ENCODE measurements around the gene SP6.
A peak's percentile ranks its signal among the peaks of the same experiment; 100 is the strongest.

SP6 gene

GRCh38 chr17:47879776-47880454 is 29.0 kb upstream of the SP6 start:
- FAIRE-seq (peak; percentile 71), DNase-seq (ENCODE audit: insufficient read length, low spot score) (no peak)

GRCh38 chr17:47879028-47879585 is 28.1 kb upstream of the SP6 start:
- no peak for DNase-seq (ENCODE audit: insufficient read length, low spot score)
- FAIRE-seq: peak; percentile 95

- FAIRE-seq: no peak
- DNase-seq (ENCODE audit: insufficient read length, low spot score): no peak
These were observed 27.5 kb upstream of the SP6 start for GRCh38 chr17:47878203-47879027.

DNA sequence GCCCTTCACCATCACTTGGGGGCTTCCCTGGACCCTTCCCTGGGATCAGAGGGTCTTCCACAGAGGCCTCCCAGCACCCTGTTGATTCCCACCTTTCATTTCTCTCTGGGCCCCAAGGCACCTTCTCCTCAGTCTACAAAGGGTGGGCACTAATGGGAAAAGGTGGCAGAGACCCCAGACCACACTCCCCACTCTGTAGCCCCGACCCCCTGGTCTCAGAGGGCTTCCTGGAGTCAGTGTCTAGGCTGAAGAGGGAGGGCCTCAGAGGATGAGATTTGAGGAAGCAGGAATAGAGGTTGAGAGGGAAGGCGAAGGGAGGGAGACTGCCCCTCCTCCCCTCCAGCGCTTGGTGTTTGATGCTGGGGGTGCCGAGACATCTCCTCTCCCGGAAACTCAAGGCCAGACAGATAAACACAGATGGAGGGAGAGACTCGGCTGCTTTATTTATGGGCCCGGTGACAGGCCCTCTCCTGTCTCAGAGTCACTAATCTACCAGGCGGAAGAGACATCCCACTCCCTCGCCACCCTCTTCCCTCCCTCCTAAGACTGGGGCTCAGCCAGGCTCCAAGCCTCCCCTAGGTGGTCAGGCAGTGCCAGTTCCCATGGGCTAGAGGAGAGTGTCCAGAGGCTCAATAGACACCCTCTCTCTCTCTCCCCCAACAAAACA is 26.5 kb upstream of the SP6 start:
- FAIRE-seq (no peak), DNase-seq (ENCODE audit: insufficient read length, low spot score) (no peak)

DNA sequence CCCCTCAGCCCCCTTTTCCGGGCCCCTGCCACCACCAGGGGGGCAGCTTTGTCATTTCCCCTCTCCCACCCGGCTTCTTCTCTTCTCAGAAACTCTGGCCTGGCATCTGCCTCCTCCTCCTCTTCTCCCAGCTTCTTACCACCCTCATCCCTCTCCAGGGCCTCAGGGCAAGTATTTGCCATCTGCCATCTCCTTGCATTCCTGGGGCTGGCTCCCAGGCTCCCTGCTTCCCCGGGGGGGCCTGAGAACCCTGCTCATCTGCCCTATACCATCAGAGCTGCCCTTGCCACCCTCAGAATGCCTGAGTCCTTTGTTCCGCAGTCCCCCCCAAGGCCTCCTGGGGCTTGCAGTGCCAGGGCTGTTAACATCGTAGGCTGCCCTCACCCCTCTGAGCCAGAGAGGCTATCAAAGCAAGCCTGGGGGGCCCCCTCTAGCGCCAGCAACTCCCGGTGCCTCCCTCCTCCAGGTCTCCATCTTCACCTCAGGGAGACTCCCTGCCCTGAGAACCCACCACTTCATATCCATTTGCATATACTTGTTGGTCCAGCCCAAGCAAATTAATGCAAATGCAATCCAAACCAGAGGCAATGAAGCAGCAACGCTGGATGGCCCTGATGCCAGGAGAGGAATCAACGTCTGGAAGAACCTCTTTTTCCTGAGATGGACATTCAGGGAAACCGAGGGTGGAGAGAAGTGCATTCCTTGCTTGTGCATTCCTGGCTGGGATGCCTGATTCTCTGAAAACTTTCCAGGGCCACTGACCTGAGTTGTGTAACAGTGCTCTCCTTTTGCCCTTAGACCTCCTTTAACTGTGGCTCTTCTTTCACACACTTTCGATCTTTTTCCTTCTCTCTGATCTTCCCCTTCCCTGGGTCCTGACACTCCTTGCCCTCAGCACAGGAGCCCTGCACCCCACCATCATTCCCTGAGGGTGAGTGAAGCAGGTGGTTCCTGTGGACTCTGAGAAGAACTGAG is 24.3 kb upstream of the SP6 start:
- peak; percentile 94 for FAIRE-seq
- DNase-seq (ENCODE audit: insufficient read length, low spot score): peak; percentile 59

- FAIRE-seq: no peak
- no peak for DNase-seq (ENCODE audit: insufficient read length, low spot score)
These were observed 22.5 kb upstream of the SP6 start for GRCh38 chr17:47873200-47874090.

- DNase-seq (ENCODE audit: insufficient read length, low spot score): no peak
- no peak for FAIRE-seq
These were observed 21.7 kb upstream of the SP6 start for GRCh38 chr17:47872651-47873161.

DNA sequence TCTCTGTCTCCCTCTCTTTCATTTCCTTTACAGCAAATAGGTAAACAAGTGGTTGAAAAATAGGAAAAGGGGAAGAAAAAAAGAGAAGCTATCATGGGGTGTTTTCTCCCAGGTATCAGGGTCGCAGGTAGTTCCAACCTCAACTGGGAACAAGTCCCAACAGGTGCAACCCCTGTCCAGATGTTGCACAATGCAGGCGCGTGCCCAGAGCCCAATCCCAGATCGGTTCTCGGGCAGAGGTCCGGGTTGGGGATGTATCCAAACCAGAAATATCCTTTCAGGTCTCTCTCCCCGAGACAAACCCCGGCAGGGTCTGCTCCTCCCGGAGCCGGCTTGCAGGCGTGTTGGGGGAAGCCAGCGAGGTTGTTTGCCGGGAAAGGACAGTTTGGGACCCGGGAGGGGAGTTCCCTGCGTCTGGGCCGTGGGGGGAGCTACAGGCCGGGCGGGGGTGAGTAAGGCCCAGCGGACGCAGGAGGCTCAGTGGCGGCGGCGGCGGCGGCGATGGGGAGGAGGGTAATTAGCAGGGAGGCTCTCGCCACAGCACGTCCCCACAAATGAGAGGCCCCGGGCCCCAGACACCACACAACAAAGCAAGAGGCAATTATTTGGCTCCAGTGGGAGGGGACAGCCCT is 21.2 kb upstream of the SP6 start:
- DNase-seq (ENCODE audit: insufficient read length, low spot score) (no peak), FAIRE-seq (no peak)

DNA sequence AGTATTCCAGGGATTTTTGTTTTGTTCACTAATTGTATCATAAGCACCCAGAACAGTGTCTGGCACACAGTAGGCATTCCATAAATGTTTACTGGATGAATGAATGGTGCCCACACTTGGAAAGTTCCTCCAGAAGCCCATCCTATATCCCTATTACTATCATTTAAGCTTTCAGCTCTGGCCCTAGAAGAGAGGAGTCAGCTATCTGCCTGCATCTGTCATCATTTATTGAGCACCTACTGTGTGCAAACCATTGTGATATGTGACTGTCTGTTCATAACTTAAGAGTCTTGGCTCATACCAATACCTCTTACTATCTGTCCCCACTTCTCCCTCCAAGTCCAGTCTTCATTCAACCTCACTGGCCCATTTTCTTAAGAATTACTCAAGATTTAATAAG is 20.1 kb upstream of the SP6 start:
- DNase-seq (ENCODE audit: insufficient read length, low spot score) (no peak), FAIRE-seq (no peak)

- no peak for DNase-seq (ENCODE audit: insufficient read length, low spot score)
- peak; percentile 68 for FAIRE-seq
These were observed 19.1 kb upstream of the SP6 start for GRCh38 chr17:47870056-47870455.

GRCh38 chr17:47869114-47869513 is 18.2 kb upstream of the SP6 start:
- FAIRE-seq (no peak), DNase-seq (ENCODE audit: insufficient read length, low spot score) (no peak)

- peak; percentile 70 for FAIRE-seq
- no peak for DNase-seq (ENCODE audit: insufficient read length, low spot score)
These were observed 17.0 kb upstream of the SP6 start for GRCh38 chr17:47867813-47868533.

DNA sequence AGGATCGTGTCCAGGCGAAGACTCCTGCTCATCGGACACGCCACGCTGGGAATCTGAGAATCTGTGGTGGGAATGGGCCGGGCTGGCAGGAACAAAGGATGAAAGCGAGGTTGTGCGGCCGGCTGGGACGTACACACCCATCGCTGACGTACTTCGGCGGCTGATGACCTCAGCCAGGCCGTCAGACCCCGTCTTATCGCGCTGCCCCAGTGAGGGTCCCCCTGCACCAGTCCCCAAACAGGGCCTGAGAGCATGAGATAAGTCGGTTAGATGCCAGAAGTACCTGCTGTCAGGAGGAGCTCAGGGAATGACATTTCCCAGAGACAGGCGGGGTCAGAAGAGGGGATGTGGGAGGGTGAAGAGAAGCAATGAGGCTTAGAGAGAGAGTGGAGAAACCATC is 16.0 kb upstream of the SP6 start:
- peak; percentile 72 for FAIRE-seq
- DNase-seq (ENCODE audit: insufficient read length, low spot score): no peak

- peak; percentile 48 for FAIRE-seq
- DNase-seq (ENCODE audit: insufficient read length, low spot score): no peak
These were observed 13.8 kb upstream of the SP6 start for GRCh38 chr17:47864791-47865216.

DNA sequence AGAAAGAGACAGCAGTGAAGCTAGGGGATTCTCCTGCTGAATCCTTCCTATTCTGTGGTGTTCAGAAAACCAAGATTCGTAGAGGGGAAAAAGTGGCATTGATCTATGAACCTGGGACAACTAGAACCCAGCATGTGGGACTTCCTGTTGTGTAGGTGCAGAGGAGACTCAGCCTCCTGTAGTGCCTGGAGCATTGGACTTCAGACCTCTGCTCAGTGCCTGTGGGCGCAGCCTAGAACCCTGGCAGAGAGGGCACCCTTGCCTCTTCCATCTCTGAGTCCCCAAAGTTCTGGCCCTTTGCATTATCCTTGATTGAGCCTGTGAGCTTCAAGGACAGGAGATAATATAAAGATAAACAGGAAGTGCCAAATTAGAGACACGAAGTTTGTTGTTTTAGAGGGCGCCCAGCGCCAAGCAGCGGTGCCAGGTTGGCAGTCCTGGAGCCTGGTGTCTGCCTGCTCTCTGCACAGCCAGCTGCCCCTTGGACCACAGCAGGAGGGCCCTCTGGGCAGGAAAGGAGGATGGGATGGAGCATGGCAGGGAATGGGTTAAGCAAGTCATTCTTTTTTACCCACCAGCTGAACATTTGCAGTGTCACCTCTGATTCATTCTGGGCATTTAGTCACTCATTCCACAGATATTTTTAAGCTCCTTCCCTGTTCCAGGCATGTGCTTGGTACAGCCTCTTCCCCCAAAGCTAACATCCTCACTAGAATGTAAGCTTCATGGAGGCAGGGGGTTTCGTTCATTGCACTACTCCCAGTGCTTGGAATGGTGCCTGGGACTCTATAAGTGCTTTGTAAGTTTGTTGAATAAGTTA is 11.9 kb upstream of the SP6 start:
- FAIRE-seq: peak; percentile 98
- peak; percentile 84 for DNase-seq (ENCODE audit: insufficient read length, low spot score)

DNA sequence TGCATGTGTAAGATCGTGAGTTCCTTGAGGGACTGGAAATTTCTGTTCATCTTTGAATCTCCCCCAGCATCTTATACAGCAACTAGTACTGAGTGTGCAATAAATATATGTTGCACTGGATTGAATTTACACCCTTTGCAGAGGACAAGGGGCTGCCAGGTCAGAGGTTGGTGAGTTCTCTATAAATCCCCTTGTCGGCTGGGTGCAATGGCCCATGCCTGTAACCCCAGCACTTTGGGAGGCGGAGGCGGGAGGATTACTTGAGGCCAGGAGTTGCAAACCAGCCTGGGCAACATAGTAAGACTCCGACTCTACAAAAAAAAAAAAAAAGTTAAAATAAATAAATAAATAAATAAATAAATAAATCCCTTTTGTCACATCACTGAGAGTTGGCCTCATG is 9.4 kb upstream of the SP6 start:
- FAIRE-seq: no peak
- DNase-seq (ENCODE audit: insufficient read length, low spot score): no peak

Data from HTR-8/SVneo (cell line).